Measurements from ENCODE around the gene GPC5.
A peak's percentile ranks its signal among the peaks of the same experiment; 100 is the strongest.

GPC5 gene

GRCh38 chr13:92671821-92672220, 1273.4 kb downstream of the GPC5 start:
- no peak for DNase-seq (ENCODE audit: extremely low spot score)
- CTCF ChIA-PET = interaction anchor here (0.7 kb wide), 1 partner anchor 30 kb away, joined by 3 read pairs; no protein-coding TSS in a partner anchor
- POLR2A ChIA-PET = no interaction called here
- TF ChIP-seq FOXM1 (IDR thresholded peaks at IDR 0.05; ENCODE audit: borderline replicate concordance) = no peak
- TF ChIP-seq FOXK2 (IDR thresholded peaks at IDR 0.05) = no peak
- no peak for TF ChIP-seq CTBP1 (IDR thresholded peaks at IDR 0.05; ENCODE audit: borderline replicate concordance)
- no peak for TF ChIP-seq PKNOX1 (IDR thresholded peaks at IDR 0.05)
- TF ChIP-seq HDGF (IDR thresholded peaks at IDR 0.05; ENCODE audit: borderline replicate concordance) = no peak
- TF ChIP-seq NFRKB (IDR thresholded peaks at IDR 0.05) = no peak
- no peak for TF ChIP-seq L3MBTL2 (conservative IDR thresholded peaks at IDR 0.05)
- TF ChIP-seq TARDBP (IDR thresholded peaks at IDR 0.05) = no peak
- no peak for TF ChIP-seq ELF4 (IDR thresholded peaks at IDR 0.05)
- no peak for TF ChIP-seq FOXA1 (IDR thresholded peaks at IDR 0.05)
- TF ChIP-seq SP1 (IDR thresholded peaks at IDR 0.05) = no peak
- TF ChIP-seq BHLHE40 (IDR thresholded peaks at IDR 0.05; ENCODE audit: borderline replicate concordance) = no peak
- TF ChIP-seq SUZ12 (IDR thresholded peaks at IDR 0.05) = no peak
- no peak for TF ChIP-seq ARNT (IDR thresholded peaks at IDR 0.05)
- no peak for TF ChIP-seq ZNF384 (IDR thresholded peaks at IDR 0.05)
- no peak for TF ChIP-seq LEF1 (IDR thresholded peaks at IDR 0.05; ENCODE audit: borderline replicate concordance)

- TF ChIP-seq ARNT (IDR thresholded peaks at IDR 0.05) = no peak
- no peak for TF ChIP-seq ELF4 (IDR thresholded peaks at IDR 0.05)
- TF ChIP-seq ZNF384 (IDR thresholded peaks at IDR 0.05) = no peak
- no peak for TF ChIP-seq SP1 (IDR thresholded peaks at IDR 0.05)
- no peak for TF ChIP-seq NFRKB (IDR thresholded peaks at IDR 0.05)
- TF ChIP-seq HDGF (IDR thresholded peaks at IDR 0.05; ENCODE audit: borderline replicate concordance) = no peak
- no peak for TF ChIP-seq FOXA1 (IDR thresholded peaks at IDR 0.05)
- TF ChIP-seq BHLHE40 (IDR thresholded peaks at IDR 0.05; ENCODE audit: borderline replicate concordance) = no peak
- no peak for TF ChIP-seq FOXM1 (IDR thresholded peaks at IDR 0.05; ENCODE audit: borderline replicate concordance)
- TF ChIP-seq SUZ12 (IDR thresholded peaks at IDR 0.05) = no peak
- no peak for TF ChIP-seq PKNOX1 (IDR thresholded peaks at IDR 0.05)
- no peak for TF ChIP-seq LEF1 (IDR thresholded peaks at IDR 0.05; ENCODE audit: borderline replicate concordance)
- TF ChIP-seq FOXK2 (IDR thresholded peaks at IDR 0.05) = no peak
- TF ChIP-seq CTBP1 (IDR thresholded peaks at IDR 0.05; ENCODE audit: borderline replicate concordance) = no peak
- TF ChIP-seq TARDBP (IDR thresholded peaks at IDR 0.05) = no peak
- ChIA-PET CTCF (interaction anchor here (0.6 kb wide), 1 partner anchor 1876 kb away, joined by 3 read pairs; no protein-coding TSS in a partner anchor), POLR2A (no interaction called here)
- no peak for DNase-seq (ENCODE audit: extremely low spot score)
These were observed 1277.8 kb downstream of the GPC5 start for GRCh38 chr13:92676246-92676645.

- peak; percentile 37 for DNase-seq (ENCODE audit: extremely low spot score)
- no peak for TF ChIP-seq FOXM1 (IDR thresholded peaks at IDR 0.05; ENCODE audit: borderline replicate concordance)
- TF ChIP-seq NFRKB (IDR thresholded peaks at IDR 0.05) = no peak
- no peak for TF ChIP-seq ELF4 (IDR thresholded peaks at IDR 0.05)
- no peak for TF ChIP-seq TARDBP (IDR thresholded peaks at IDR 0.05)
- no peak for TF ChIP-seq CTBP1 (IDR thresholded peaks at IDR 0.05; ENCODE audit: borderline replicate concordance)
- TF ChIP-seq HDGF (IDR thresholded peaks at IDR 0.05; ENCODE audit: borderline replicate concordance) = no peak
- TF ChIP-seq SUZ12 (IDR thresholded peaks at IDR 0.05) = no peak
- ChIA-PET POLR2A (no interaction called here), CTCF (no interaction called here)
These were observed 1279.2 kb downstream of the GPC5 start for GRCh38 chr13:92677571-92677970.

DNA sequence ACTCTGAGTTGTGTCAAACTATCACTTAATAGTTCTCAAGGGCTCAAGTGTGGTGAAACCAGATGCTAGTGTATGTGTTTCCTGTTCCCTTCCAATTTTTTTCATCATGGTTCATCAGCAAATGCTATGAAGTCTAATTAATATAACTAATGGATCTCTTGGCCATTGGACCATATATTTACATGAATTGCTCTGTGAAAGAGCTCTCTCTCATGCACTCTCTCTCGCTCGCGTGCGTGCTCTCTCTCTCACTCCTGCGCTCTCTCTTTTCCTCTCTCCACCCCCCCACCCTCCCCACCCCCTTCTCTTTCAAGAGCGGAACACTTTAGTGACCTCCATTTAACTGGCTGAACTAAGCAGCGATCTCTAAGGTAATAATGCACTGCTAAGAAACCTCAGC, 1281.2 kb downstream of the GPC5 start:
- TF ChIP-seq FOXK2 (IDR thresholded peaks at IDR 0.05) (no peak), SP1 (IDR thresholded peaks at IDR 0.05) (no peak), PKNOX1 (IDR thresholded peaks at IDR 0.05) (no peak), BHLHE40 (IDR thresholded peaks at IDR 0.05; ENCODE audit: borderline replicate concordance) (no peak), FOXA1 (IDR thresholded peaks at IDR 0.05) (no peak), LEF1 (IDR thresholded peaks at IDR 0.05; ENCODE audit: borderline replicate concordance) (no peak), ZNF384 (IDR thresholded peaks at IDR 0.05) (no peak), SUZ12 (IDR thresholded peaks at IDR 0.05) (no peak), ARNT (IDR thresholded peaks at IDR 0.05) (no peak), HDGF (IDR thresholded peaks at IDR 0.05; ENCODE audit: borderline replicate concordance) (no peak), CTBP1 (IDR thresholded peaks at IDR 0.05; ENCODE audit: borderline replicate concordance) (no peak), TARDBP (IDR thresholded peaks at IDR 0.05) (no peak), L3MBTL2 (conservative IDR thresholded peaks at IDR 0.05) (no peak), NFRKB (IDR thresholded peaks at IDR 0.05) (no peak), ELF4 (IDR thresholded peaks at IDR 0.05) (no peak), FOXM1 (IDR thresholded peaks at IDR 0.05; ENCODE audit: borderline replicate concordance) (no peak)
- ChIA-PET CTCF (no interaction called here), POLR2A (no interaction called here)
- DNase-seq (ENCODE audit: extremely low spot score) = no peak

DNA sequence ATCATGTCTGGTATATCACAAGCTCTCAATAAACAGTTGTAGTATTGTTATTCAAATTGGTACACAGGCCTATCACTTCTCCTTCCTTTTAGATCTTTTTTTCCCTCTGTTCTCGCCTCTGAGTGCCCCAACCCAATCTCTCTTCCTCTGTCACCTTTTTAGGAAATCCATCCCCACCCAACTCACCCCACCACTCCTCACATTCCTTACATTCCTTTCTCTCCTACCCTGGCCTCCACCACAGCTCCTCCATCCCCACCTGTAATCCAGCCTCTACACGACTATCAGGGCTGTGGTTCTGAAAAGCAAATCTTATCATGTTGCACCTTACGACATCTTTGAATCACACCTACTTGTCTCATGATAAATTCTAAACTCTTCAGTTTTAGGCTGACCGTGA, 1282.8 kb downstream of the GPC5 start:
- TF ChIP-seq NFRKB (IDR thresholded peaks at IDR 0.05) (no peak), ARNT (IDR thresholded peaks at IDR 0.05) (no peak), CTBP1 (IDR thresholded peaks at IDR 0.05; ENCODE audit: borderline replicate concordance) (no peak), SP1 (IDR thresholded peaks at IDR 0.05) (no peak), SUZ12 (IDR thresholded peaks at IDR 0.05) (no peak), FOXK2 (IDR thresholded peaks at IDR 0.05) (no peak), LEF1 (IDR thresholded peaks at IDR 0.05; ENCODE audit: borderline replicate concordance) (no peak), FOXM1 (IDR thresholded peaks at IDR 0.05; ENCODE audit: borderline replicate concordance) (no peak), L3MBTL2 (conservative IDR thresholded peaks at IDR 0.05) (no peak), HDGF (IDR thresholded peaks at IDR 0.05; ENCODE audit: borderline replicate concordance) (no peak), PKNOX1 (IDR thresholded peaks at IDR 0.05) (no peak), TARDBP (IDR thresholded peaks at IDR 0.05) (no peak), ZNF384 (IDR thresholded peaks at IDR 0.05) (no peak), FOXA1 (IDR thresholded peaks at IDR 0.05) (no peak), ELF4 (IDR thresholded peaks at IDR 0.05) (no peak)
- POLR2A ChIA-PET = no interaction called here
- DNase-seq (ENCODE audit: extremely low spot score) = no peak
- CTCF ChIA-PET = no interaction called here

Data from HEK293T (cell line).